ENCODE measurements around the gene FXN.
"Not testable (repeated sequence)": the region's sequence is repeated elsewhere in the genome, so short reads cannot be mapped to it uniquely, and the experiment has no call there.

Gene FXN

DNA sequence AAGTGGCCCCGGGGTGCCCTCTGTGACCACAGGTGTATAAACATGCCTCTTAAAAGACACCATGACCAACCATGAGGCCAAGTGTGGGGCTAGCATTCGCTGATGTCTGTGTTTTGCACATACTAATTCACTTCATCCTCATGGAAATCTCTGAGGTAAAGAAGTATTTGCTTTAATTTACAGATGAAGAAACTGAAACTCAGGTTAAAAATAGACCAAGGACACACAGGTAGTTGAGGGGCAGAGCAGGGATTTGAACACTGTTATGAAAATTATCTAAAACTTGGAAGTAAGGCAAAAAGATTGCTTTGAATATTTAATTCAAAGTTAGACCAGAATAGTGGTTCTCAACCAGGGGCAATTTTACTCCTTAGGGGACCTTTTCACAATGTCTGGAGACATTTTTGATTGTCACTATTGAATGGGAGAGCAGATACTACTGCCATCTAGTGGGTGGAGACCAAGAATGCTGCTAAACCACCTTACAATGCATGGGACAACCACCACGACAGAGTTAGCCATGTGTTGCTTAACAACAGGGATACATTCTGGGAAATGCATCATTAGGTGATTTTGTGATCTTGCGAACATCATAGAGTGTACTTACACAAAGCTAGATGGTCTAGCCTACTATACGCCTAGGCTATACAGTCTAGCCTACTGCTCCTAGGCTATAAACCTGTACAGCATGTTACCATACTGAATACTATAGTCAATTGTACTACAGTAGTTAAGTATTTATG is 8.0 kb upstream of the FXN start:
- peak; percentile 4 to 6 for DNase-seq

DNA sequence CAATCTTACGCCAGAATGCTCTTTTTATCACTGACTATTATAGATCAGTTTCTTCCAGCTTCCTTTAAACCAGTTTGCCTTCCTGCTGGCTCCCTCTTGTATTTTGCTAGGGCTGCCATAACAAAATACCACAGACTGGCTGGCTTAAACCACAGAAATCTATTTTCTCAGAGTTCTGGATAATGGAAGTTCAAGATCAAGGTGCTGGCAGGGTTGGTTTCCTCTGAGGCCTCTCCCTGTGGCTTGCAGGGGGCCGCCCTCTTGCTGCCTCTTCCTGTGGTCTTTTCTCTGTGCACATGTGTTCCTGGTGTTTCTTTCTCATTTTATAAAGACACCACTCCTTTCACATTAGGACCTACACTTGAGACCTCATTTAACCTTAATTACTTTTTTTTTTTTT is 6.8 kb upstream of the FXN start:
- peak in 1 of 2 experiments; percentile 3 for DNase-seq

DNA sequence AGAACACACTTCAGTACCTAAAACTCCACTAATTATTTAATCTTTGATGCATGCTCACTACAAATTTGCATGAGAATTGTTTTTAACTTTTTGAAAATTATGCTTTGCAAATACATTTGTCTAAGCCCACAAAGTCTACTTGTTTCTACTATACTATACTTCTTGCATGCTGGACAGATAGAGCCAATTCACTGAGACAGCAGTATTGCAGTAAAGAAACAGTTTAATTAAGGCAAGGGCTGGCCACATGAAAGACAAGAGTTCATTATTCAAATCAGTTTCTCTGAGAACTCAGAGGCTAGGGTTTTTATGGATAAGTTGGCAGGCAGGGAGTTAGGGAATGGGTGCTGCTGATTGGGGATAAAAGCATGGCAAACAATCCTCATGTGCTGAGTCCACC is 6.0 kb upstream of the FXN start:
- DNase-seq = no peak

DNA sequence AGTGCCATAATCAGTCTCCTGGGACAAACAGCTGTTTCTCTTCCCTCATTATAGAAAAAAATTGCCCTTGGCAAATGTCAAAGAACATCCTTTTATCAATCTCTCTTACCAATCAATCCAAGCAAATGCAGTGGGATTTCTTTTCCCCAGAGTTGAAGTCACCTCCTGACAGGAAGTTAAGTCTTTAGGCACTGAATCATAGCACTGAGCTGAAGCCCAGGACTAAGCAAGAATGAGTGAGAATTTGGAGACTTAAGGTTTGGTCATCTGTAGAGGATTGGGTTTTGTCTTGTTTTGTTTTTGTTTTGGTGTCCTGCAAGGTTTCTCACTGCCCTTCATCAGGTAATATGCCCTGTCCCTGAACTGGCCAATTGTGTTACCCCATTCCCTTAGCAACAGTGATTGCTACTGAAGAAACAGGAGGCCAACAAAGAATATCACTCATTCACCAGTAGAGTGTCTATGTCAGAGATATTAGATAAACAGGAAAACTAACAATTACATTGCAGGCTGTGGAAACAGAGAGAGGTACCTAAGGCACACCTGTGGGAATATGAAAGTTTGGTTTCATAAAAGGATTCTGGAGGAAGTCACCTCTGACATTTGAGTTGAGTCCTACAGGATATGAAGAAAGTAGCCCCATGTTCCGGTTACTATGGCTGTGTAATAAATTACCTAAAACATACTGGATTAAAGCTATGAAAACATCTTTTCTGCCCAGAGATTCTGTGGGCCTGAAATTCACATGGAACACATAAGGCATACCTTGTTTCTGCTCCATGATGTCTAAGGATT is 4.5 kb upstream of the FXN start:
- no peak for DNase-seq

DNA sequence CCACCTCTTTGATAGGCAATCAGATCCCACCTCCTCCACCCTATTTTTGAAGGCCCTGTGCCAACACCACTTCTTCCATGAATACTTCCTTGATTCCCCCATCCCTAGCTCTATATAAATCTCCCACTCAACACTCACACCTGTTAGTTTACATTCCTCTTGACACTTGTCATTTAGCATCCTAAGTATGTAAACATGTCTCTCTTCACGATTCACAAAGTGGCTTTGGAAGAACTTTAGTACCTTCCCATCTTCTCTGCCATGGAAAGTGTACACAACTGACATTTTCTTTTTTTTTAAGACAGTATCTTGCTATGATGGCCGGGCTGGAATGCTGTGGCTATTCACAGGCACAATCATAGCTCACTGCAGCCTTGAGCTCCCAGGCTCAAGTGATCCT is 1.5 kb upstream of the FXN start:
- no peak for DNase-seq

DNA sequence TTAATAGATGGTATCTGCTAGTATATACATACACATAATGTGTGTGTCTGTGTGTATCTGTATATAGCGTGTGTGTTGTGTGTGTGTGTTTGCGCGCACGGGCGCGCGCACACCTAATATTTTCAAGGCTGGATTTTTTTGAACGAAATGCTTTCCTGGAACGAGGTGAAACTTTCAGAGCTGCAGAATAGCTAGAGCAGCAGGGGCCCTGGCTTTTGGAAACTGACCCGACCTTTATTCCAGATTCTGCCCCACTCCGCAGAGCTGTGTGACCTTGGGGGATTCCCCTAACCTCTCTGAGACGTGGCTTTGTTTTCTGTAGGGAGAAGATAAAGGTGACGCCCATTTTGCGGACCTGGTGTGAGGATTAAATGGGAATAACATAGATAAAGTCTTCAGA is 757 bp downstream of the FXN start:
- peak in 1 of 2 experiments; percentile 2 for DNase-seq

DNA sequence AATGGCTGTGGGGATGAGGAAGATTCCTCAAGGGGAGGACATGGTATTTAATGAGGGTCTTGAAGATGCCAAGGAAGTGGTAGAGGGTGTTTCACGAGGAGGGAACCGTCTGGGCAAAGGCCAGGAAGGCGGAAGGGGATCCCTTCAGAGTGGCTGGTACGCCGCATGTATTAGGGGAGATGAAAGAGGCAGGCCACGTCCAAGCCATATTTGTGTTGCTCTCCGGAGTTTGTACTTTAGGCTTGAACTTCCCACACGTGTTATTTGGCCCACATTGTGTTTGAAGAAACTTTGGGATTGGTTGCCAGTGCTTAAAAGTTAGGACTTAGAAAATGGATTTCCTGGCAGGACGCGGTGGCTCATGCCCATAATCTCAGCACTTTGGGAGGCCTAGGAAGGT is 1.2 kb downstream of the FXN start:
- no peak for DNase-seq

DNA sequence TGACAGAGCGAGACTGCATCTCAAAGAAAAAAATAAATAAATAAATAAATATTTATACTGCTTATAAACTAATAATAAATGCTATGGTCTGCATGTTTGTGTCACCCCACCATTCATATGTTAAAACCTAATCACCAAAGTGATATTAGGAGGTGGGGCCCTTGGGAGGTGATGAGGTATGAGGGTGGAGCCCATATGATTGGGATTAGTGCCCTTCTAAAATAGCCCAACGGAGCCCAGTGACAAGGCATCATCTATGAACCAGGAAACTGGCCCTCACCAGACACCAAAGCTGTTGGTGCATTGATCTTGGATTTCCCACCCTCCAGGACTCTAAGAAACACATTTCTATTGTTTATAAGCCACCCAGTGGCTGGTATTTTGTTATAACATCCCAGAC is 5.1 kb downstream of the FXN start:
- no peak for DNase-seq

DNA sequence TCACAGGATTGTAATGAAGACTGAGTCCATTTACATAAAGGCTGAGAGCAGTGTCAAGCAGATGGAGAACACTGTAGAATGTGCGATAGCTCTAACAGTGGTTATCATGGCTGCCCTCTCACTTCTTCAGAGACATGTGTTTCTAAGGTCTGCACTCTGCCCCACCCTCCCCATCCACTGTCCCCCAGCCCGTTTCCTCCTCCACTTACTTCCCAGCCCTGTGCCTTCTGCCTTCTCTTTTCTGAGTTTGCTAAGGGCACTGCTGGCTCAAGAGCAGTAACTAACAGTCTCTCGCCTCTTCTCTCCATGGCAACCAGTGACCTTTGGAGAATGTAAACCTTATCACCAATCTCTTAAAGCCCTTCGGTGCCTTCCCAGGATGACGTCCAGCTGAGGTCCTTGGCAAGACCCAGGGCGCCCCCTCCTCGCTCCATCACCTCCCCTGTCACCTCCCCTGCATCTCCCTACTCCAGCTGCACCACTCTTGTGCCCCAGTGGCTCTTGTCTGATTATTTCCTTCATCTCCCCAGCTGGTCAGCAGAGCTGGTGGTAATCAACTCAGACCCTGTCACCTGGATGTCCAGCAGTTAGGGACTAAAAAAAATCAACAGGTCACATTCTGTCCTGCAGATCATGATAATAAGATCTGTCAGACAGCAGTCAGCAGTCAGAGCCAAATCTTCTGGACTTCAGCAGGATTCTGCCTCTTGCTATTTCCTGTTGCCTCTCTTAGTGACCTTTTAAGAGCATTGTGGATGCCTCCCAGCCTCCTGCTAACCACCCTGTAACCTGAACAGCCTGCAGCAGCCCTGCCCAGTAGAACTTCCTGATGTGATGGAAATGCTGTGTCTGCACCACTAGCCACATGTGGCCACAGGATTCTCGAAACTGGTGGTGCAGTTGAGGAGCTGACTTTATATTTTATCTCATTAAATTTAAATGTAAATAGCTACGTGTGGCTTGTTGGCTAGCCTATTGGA is 9.0 kb downstream of the FXN start:
- DNase-seq = no peak

DNA sequence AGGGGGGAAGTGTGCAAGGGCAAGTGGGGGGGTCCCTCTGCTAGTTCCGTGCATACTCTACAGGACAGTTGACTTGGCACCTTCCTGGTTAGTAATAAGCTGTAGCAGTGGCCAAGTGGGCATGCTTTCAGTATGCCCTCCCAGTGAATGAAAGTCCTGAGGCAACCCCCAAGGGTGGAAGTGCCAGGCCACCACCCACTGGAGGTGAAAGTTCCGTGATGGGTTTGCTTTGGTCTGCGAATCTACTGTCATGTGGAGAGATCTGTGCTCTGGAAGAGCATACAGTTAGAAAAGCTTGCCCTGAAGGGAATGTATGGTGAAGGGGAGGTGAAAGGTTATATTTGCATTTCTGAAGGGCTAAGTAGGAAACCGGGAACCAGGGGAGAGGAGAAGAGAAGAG is 10.3 kb downstream of the FXN start:
- DNase-seq = no peak

DNA sequence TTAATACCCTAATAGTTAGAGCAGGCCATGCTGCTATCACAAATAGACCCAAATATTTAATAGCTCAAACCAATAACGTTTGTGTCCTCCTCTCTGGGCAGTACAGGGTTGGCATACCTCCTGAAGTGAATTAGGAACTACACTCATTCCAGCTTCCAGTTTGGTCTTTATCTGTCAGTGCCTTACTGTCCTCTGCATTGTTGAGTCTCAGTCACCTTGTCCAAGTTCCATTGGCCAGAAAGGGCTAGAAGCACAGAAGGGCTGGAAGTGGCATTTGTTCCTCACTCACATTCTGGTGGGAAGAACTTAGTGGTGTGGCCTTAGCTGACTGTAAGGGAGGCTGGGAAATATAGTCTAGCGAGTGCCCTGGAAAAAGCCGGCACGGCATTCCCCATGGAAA is 11.2 kb downstream of the FXN start:
- DNase-seq = no peak

DNA sequence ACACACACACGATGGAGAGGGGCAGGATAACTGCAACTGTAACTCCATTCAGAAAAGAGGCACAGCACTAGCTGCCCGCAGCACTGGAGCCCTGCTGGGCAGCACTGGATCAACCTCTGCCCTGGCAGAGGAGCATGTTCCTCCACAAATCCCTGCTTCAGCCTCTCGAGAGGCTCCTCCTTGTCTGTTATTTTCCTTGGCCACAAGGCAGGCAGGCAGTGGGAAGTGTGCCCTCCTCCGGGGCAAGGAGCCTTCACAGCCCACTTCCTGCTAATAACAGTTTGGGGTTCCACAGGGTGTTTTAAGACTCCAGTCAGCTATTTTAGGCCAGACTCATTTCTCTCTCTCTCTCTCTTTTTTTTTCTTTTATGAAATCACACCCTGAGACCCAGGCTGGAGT is 11.8 kb downstream of the FXN start:
- DNase-seq = no peak

DNA sequence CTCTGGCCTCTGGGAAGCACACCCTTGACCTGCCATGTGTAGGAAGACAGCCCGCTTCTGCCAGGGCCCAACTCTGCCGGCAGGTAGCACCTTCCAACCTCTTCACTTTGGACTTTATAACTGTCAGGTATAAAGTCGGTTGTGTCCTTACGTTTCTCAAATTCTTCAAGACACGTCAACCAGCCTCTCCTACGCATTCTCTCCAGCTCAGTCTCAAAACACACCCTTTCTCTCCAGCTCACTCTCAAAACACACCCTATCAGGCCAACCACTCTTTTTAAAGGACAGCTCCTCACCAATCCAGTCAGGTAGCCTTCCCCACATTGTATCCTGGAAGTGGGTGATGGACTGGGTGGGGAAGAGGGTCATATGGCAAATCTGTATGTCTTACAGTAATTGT is 13.5 kb downstream of the FXN start:
- no peak for DNase-seq

DNA sequence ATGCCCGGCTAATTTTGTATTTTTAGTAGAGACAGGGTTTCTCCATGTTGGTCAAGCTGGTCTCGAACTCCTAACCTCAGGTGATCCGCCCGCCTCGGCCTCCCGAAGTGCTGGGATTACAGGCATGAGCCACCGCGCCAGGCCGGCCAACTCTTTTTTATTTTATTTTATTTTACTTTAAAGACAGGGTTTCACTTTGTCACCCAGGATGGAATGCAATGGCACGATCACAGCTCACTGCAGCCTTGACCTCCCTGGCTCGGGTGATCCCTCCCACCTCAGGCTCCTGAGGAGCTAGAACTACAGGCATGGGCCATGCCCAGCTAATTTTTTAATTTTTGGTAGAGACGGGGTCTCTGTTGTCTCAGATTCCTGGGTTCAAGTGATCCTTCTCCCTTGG is 15.4 kb downstream of the FXN start:
- DNase-seq = not testable (repeated sequence)

DNA sequence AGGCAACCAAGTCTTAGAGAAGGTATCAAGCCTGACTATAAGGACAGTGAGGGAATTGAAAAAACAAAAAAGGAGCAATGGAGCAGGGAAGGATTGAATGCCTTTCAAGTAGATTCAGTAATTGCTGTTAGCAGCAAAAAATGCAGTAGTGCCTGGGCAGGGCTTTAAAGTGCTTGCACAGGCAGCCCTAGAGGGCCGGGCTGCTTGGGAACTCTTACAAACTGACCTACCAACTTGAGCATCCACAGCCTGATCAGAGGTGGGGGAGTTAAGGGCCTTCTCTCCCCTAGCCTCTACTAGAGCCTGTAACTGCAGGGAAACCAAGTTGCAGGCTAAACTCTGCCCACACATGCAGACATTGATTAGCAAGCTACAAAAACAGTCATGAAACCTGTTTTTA is 19.4 kb downstream of the FXN start:
- no peak for DNase-seq

DNA sequence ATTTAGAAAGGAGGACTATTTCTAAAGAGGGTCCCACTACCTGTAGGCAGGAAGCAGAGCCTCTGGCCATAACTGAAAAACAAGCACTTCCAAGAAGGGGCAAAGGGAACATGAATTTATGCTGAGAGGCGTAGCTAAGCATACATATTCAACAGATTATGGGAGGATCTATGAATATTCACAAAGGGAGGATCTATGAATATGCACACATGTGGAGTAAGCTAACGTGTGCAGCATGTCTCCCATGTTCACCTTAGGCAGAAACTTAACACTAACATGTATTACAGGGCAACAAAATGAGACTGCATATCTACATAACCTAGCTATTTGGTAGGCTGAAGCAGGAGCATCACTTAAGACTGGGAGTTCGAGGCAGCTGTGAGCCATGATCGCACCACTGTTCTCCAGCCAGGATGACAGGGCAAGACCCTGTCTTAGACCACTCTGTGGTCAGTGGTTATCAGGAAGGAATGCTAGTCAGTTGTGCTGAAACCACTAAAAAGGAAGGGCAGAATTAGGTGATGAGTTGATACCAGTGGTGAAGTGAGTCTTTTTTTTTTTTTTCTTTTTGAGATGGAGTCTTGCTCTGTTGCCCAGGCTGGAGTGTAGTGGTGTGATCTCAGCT is 20.8 kb downstream of the FXN start:
- DNase-seq = no peak

DNA sequence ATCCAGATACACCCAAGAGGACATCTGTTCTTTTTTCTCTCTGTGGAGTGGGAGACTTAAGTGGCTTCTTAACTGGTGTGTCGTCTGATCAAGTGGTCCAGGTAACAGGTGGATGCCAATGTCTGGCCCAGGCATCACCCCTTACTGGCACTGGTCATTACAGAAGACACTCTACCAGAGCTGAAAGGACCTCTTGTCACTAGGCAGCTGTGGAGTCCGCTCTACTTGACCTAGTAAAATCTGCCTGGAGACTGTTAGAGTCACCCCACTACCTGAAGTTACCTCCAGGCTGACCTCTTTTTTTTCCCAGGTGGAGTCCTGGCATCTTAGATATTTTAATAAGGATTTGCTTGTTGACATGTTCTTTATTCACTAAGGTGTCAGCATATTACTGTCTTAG is 22.5 kb downstream of the FXN start:
- DNase-seq = no peak

DNA sequence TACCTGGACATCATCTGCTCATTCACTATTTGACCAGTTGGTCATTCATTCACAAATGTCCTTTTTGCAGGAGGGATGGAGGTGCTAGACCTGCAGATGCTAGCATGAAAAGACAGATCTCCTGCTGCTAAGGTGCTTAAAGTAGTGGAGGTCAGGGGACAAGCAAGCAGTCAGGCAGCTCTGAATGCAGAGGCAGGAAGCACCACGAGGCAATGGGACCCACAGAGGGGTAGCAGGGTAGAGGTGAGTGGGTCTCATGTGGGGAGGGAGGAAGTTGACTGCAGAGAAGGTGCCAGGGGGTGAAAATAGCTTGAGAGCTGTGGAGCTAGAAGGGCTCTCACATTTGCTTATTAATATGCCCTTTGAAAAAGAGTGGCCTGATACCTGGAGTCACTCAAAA is 25.2 kb downstream of the FXN start:
- no peak for DNase-seq

DNA sequence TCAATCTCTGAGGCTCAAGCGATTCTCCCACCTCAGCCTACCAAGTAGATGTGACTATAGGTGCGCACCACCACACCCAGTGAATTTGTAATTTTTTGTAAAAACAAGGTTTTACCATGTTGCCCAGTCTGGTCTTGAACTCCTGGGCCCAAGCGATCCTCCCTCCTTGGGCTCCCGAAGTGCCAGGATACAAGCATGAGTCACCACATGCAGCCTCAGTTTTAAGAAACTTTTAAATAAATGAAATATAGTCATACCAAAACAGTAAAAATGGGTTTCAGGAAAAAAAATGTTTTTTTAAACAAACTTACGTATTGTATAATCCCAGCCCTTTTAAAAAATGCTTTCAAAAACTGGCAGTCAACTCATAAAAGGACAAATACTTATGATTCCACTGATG is 26.6 kb downstream of the FXN start:
- DNase-seq = no peak

DNA sequence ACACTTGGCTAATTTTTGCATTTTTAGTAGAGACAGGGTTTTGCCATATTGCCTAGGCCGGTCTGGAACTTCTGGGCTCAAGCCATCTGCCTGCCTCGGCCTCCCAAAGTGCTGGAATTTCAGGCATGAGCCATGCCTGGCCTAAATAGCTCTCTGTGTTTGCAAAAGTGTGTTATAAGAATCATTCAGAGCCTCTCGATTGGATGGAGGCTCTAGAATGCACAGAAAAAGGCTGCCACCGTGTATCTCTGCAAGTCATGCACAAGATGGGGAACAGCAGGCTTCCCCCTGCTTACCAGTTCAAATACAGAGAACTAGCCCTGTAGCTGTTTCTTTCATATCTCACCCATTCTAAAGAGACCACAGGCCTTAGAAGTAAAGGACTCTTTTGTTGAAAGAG is 28.3 kb downstream of the FXN start:
- no peak for DNase-seq

DNA sequence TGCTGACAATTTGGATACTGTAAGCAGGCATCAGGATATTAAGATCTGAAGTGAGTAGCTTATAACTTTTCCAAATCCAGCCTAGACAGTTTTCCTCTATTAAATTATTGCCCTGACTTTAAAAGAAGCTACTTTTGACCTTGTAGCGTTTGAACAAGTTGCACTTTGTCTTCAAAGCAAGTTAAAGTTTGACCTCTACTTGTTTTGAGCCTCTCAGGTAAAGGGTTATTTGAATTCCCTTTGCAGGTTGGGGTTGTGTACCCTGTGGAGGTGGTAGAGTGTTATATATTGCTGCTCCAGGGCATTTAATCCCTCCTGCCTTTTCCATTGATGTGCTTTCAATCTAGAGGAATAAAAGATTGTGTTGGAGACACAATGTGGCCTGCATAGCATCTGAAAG is 30.1 kb downstream of the FXN start:
- DNase-seq = no peak

DNA sequence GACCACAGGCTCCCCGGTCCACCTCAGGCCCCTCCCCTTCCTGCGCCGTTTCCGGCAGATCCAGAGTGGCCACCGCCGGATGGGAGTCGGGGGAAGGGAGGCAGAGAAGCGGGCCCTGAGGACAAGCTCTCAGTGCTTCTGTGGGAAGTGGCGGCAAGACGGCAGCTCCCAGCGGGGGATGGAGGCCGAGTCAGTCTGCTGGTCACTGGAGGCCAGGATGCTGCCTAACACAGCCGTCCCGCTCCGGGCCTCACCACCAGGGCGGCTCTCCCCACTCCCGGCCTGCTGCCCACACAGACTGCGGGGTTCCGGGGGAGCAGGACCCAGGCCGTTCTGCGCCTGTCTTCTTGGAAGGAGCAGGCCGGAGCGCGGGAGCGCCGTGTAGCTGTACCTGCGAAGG is 31.4 kb downstream of the FXN start:
- no peak for DNase-seq

DNA sequence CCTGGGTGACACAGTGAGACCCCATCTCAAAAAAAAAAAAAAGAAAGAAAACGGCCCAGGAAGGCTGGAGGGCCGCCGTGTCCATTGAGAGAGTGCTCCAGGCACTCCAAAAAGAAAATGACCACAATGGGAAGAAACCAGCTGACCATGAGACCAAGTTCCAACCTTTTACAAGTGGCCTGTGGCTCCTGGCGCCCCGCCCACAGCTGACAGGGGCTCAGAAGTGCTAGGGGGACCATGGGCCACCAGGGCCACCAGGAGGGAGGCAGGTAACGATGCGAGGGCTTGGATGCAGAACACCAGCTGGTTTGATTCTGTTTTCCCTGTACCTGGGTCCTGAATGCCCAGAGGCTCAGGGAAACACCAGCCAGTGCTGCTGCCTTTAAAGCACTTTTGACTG is 34.6 kb downstream of the FXN start:
- no peak for DNase-seq
